ENCODE data around the gene VSTM4.

- no peak for TF ChIP-seq CTCF (IDR thresholded peaks at IDR 0.05; ENCODE audit: low read depth, low read length)
- TF ChIP-seq POLR2A (IDR thresholded peaks at IDR 0.05; ENCODE audit: extremely low read depth, insufficient read length): no peak
- no peak for TF ChIP-seq MAX (IDR thresholded peaks at IDR 0.05; ENCODE audit: low read depth, low read length)
- TF ChIP-seq MYC (IDR thresholded peaks at IDR 0.05; ENCODE audit: low read depth, low read length): no peak
Observed at GRCh38 chr10:48978318-48978717, 137.0 kb downstream of the VSTM4 start.

All from NB4 (cell line).